IMR-90 (cell line): ENCODE measurements around the gene MYADML2. TPM values are rescaled to one million over a fixed set of nuclear protein-coding genes. Genes with fewer than 3 reads are reported as not detected.

ENCODE experiments used
- ATAC-seq: fragments of 200-7000 bp; cut with Tn5 transposase; 2 replicates; pipeline ENCODE4 v1.9.1; 2020; ENCODE audit warnings: low read depth, mild to moderate bottlenecking, moderate library complexity
- BruUV-seq: library from RNA; stranded (reverse); fragments of 400-500 nt; replicated peaks from 2 replicates; lab custom pipeline; 2021; lab: Mats Ljungman, UMichigan
- CTCF ChIA-PET: fragments of 300-600 bp; formaldehyde crosslinking; extraction: SDS; loops from one replicate; lab custom pipeline; 2021; ENCODE audit warnings: antibody characterized with exemption; lab: Yijun Ruan, JAX
- POLR2A ChIA-PET: fragments of 300-600 bp; sonication (Branson Sonifier 250); formaldehyde crosslinking; loops from one replicate; lab custom pipeline; 2022; ENCODE audit warnings: antibody characterized with exemption; ENCODE audit not compliant: unreplicated experiment; lab: Charles Lee
- DNase-seq: peaks from one replicate; pipeline ENCODE4 v3.0.0; 2013
- H2AFZ ChIP-seq: replicated peaks from 2 replicates; pipeline ENCODE3; 2013; ENCODE audit warnings: low read length, mild to moderate bottlenecking; ENCODE audit not compliant: poor library complexity
- H2AK5ac ChIP-seq: 2 replicates; pipeline ENCODE4 v1.6.1; 2013; ENCODE audit warnings: low read depth, low read length, inconsistent platforms
- H2AK9ac ChIP-seq: replicated peaks from 2 replicates; pipeline ENCODE3; 2013; ENCODE audit warnings: mild to moderate bottlenecking, low read depth, low read length, moderate library complexity; ENCODE audit not compliant: poor library complexity
- H2BK120ac ChIP-seq: 2 replicates; pipeline ENCODE4 v1.6.1; 2013; ENCODE audit warnings: low read depth, low read length, inconsistent platforms
- H2BK15ac ChIP-seq: 3 replicates; pipeline ENCODE4 v1.6.1; 2013; ENCODE audit warnings: low read depth, low read length, inconsistent platforms
- H2BK20ac ChIP-seq: 2 replicates; pipeline ENCODE4 v1.6.1; 2013; ENCODE audit warnings: low read depth, mild to moderate bottlenecking, inconsistent platforms, low read length, moderate library complexity
- H2BK5ac ChIP-seq: 2 replicates; pipeline ENCODE4 v1.6.1; 2013; ENCODE audit warnings: mild to moderate bottlenecking, low read depth, low read length, inconsistent platforms; ENCODE audit not compliant: poor library complexity, severe bottlenecking
- H3K14ac ChIP-seq: replicated peaks from 2 replicates; pipeline ENCODE4 v1.6.1; 2013; ENCODE audit warnings: low read depth, low read length, inconsistent platforms
- H3K18ac ChIP-seq: 2 replicates; pipeline ENCODE4 v1.6.1; 2013; ENCODE audit warnings: low read depth, low read length, control low read depth
- H3K23ac ChIP-seq: 2 replicates; pipeline ENCODE4 v1.6.1; 2013; ENCODE audit warnings: low read depth, low read length, inconsistent platforms
- H3K27ac ChIP-seq: 2 replicates; pipeline ENCODE4 v1.5.1; 2013; ENCODE audit warnings: mild to moderate bottlenecking, control low read depth, low read length; ENCODE audit not compliant: insufficient read depth
- H3K27me3 ChIP-seq: 2 replicates; pipeline ENCODE4 v1.6.1; 2013; ENCODE audit warnings: low read length; ENCODE audit not compliant: control insufficient read depth, insufficient read depth
- H3K36me3 ChIP-seq: 2 replicates; pipeline ENCODE4 v1.6.1; 2013; ENCODE audit warnings: low read length, mixed read lengths; ENCODE audit not compliant: control insufficient read depth, insufficient read depth
- H3K4ac ChIP-seq: 2 replicates; pipeline ENCODE4 v1.6.1; 2013; ENCODE audit warnings: low read depth, low read length, inconsistent platforms
- H3K4me1 ChIP-seq: 2 replicates; pipeline ENCODE4 v1.6.1; 2013; ENCODE audit warnings: low read length, mixed read lengths; ENCODE audit not compliant: control insufficient read depth, insufficient read depth
- H3K4me2 ChIP-seq: 2 replicates; pipeline ENCODE4 v1.6.1; 2013; ENCODE audit warnings: low read depth, mild to moderate bottlenecking, control low read depth, low read length, moderate library complexity
- H3K4me3 ChIP-seq: 2 replicates; pipeline ENCODE4 v1.5.1; 2013; ENCODE audit warnings: low read depth, mild to moderate bottlenecking, control low read depth, low read length, moderate library complexity; ENCODE audit not compliant: insufficient read depth
- H3K56ac ChIP-seq: 2 replicates; pipeline ENCODE4 v1.6.1; 2013; ENCODE audit warnings: low read length, inconsistent platforms; ENCODE audit not compliant: insufficient read depth; ENCODE audit errors: extremely low read depth
- H3K79me1 ChIP-seq, 2 experiments: 2 replicates each; pipeline ENCODE4 v1.6.1; 2013; ENCODE audit warnings: low read length in 2 of 2, inconsistent platforms in 1 of 2, low read depth in 1 of 2
- H3K9ac ChIP-seq: 2 replicates; pipeline ENCODE4 v1.6.1; 2013; ENCODE audit warnings: low read depth, low read length, control low read depth
- H3K9me1 ChIP-seq: 2 replicates; pipeline ENCODE4 v1.6.1; 2013; ENCODE audit warnings: low read length, inconsistent platforms; ENCODE audit not compliant: insufficient read depth
- H3K9me3 ChIP-seq: 2 replicates; pipeline ENCODE4 v1.6.1; 2013; ENCODE audit warnings: low read length; ENCODE audit not compliant: control insufficient read depth, insufficient read depth
- H4K20me1 ChIP-seq: 2 replicates; pipeline ENCODE4 v1.6.1; 2013; ENCODE audit warnings: low read length, inconsistent platforms; ENCODE audit not compliant: insufficient read depth
- H4K5ac ChIP-seq: 2 replicates; pipeline ENCODE4 v1.6.1; 2013; ENCODE audit warnings: mild to moderate bottlenecking, low read depth, low read length, control low read depth
- H4K8ac ChIP-seq, 2 experiments: 2 replicates each; pipeline ENCODE4 v1.6.1; 2013; ENCODE audit warnings: low read depth in 2 of 2, low read length in 2 of 2, control low read depth in 1 of 2, inconsistent platforms in 1 of 2
- H4K91ac ChIP-seq: 2 replicates; pipeline ENCODE4 v1.6.1; 2013; ENCODE audit warnings: low read depth, low read length, inconsistent platforms; ENCODE audit not compliant: insufficient read depth
- CEBPB ChIP-seq: IDR thresholded peaks from 2 replicates; pipeline ENCODE4 v1.6.1; 2012; ENCODE audit warnings: low read depth, low read length, improper control_type of control experiment
- CHD1 ChIP-seq: IDR thresholded peaks from 2 replicates; pipeline ENCODE4 v1.6.1; 2012; ENCODE audit warnings: low read depth, low read length, improper control_type of control experiment
- ELK1 ChIP-seq: fragments of 150-350 bp; IDR thresholded peaks from 2 replicates; pipeline ENCODE4 v1.6.1; 2016; ENCODE audit warnings: low read depth, mild to moderate bottlenecking, low read length, moderate library complexity, borderline replicate concordance
- FOS ChIP-seq: fragments of 150-350 bp; IDR thresholded peaks from 2 replicates; pipeline ENCODE4 v1.6.1; 2016; ENCODE audit warnings: low read depth, low read length
- MAZ ChIP-seq: IDR thresholded peaks from 2 replicates; pipeline ENCODE4 v1.6.1; 2012; ENCODE audit warnings: low read depth, mild to moderate bottlenecking, low read length, improper control_type of control experiment, moderate library complexity, borderline replicate concordance
- NFE2L2 ChIP-seq: fragments of 150-350 bp; IDR thresholded peaks from 2 replicates; pipeline ENCODE4 v1.6.1; 2016; ENCODE audit warnings: low read depth, mild to moderate bottlenecking, low read length
- POLR2A ChIP-seq: IDR thresholded peaks from 2 replicates; pipeline ENCODE4 v1.6.1; 2012; ENCODE audit warnings: mild to moderate bottlenecking, low read depth, low read length
- RAD21 ChIP-seq: IDR thresholded peaks from 2 replicates; pipeline ENCODE4 v1.6.1; 2012; ENCODE audit warnings: low read length, improper control_type of control experiment
- RCOR1 ChIP-seq: IDR thresholded peaks from 2 replicates; pipeline ENCODE4 v1.6.1; 2012; ENCODE audit warnings: mild to moderate bottlenecking, low read length, improper control_type of control experiment; ENCODE audit not compliant: insufficient replicate concordance
- SMC3 ChIP-seq: fragments of 150-350 bp; IDR thresholded peaks from 2 replicates; pipeline ENCODE4 v1.6.1; 2016; ENCODE audit warnings: low read depth, mild to moderate bottlenecking, antibody characterized with exemption, low read length, moderate library complexity
- WGBS, 2 experiments: methylation state at CpG; one replicate each; pipeline versions ENCODE4 v1.1.5 to v1.1.7; 2013; ENCODE audit warnings: missing lambda C conversion rate in 2 of 2; ENCODE audit not compliant: insufficient read length in 1 of 2; ENCODE audit errors: extremely low coverage in 2 of 2; 5-methylcytosine and 5-hydroxymethylcytosine counted together
- dilution Hi-C: fragments of 300-500 bp; cut with HindIII; formaldehyde crosslinking; loops from one replicate; pipeline ENCODE4 v1.14.3; 2018; ENCODE audit warnings: low sequenced_read_pairs; ENCODE audit not compliant: unreplicated experiment
- in situ Hi-C: fragments of 300-500 bp; cut with MboI; formaldehyde crosslinking; loops from 3 replicates; pipeline ENCODE4 v1.14.3; 2019; ENCODE audit warnings: low sequenced_read_pairs, inconsistent platforms, mixed read lengths
- intact Hi-C: fragments of 100-400 bp; cut with micrococcal nuclease; formaldehyde crosslinking; loops from 2 replicates; pipeline ENCODE4 v1.10.0; 2022
- polyA plus RNA-seq, 3 experiments: library from polyadenylated mRNA; depleted of rRNA; stranded (reverse); fragments of >200 nt; gene quantifications; 2 replicates each; pipeline ENCODE4 v1.2.3, GENCODE V29; 2012; ENCODE audit warnings: low replicate concordance in 1 of 3
- total RNA-seq: library from RNA; depleted of rRNA; stranded (reverse); fragments of >200 nt; gene quantifications from 2 replicates; pipeline ENCODE4 v1.2.3, GENCODE V29; 2012
- TF ChIP-seq, protein P1 (sequence below): conservative IDR thresholded peaks from 2 replicates; pipeline ENCODE4 v1.5.1; 2012; ENCODE audit warnings: mild to moderate bottlenecking, low read depth, low read length, improper control_type of control experiment

MYADML2 gene
- total and polyA plus RNA-seq, 2 of the 4 experiments (the other 2 are of a cell fraction), result not detected

GRCh38 chr17:81947189-81947588 is at the start of gene MYADML2 (continued):
- TF ChIP-seq, protein P1, sequence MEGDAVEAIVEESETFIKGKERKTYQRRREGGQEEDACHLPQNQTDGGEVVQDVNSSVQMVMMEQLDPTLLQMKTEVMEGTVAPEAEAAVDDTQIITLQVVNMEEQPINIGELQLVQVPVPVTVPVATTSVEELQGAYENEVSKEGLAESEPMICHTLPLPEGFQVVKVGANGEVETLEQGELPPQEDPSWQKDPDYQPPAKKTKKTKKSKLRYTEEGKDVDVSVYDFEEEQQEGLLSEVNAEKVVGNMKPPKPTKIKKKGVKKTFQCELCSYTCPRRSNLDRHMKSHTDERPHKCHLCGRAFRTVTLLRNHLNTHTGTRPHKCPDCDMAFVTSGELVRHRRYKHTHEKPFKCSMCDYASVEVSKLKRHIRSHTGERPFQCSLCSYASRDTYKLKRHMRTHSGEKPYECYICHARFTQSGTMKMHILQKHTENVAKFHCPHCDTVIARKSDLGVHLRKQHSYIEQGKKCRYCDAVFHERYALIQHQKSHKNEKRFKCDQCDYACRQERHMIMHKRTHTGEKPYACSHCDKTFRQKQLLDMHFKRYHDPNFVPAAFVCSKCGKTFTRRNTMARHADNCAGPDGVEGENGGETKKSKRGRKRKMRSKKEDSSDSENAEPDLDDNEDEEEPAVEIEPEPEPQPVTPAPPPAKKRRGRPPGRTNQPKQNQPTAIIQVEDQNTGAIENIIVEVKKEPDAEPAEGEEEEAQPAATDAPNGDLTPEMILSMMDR, result no peak
- TF ChIP-seq NFE2L2, result no peak

DNA sequence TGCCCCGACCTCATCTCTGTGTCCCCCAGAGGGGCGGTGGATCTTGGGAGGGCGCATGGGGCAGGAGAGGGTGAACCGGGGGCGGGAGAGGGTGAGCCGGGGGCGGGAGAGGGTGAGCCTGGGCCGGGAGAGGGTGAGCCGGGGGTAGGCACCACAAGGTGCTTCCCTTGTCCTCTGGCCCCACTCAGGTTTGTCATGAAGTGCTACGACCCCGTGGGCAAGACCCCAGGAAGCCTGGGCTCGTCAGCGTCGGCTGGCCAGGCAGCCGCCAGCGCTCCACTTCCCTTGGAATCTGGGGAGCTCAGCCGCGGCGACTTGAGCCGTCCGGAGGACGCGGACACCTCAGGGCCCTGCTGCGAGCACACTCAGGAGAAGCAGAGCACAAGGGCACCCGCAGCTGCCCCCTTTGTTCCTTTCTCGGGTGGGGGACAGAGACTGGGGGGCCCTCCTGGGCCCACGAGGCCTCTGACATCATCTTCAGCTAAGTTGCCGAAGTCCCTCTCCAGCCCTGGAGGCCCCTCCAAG is 49.3 kb upstream of the MYADML2 start:
- H2BK15ac ChIP-seq, result no peak overlapping the region
- H2BK120ac ChIP-seq, result no peak overlapping the region
- H3K9me3 ChIP-seq, result no peaks in the 10 kb centered on the region
- H3K27ac ChIP-seq, result no peak overlapping the region
- no peak overlapping the region for H2BK5ac ChIP-seq
- ChIA-PET POLR2A (no interaction called here), CTCF (no interaction called here)
- peaks cover 6% of the 10 kb centered on the region for H4K20me1 ChIP-seq
- no peak overlapping the region for H4K5ac ChIP-seq
- no peak overlapping the region for H2AK5ac ChIP-seq
- intact Hi-C loops (no loop called here), dilution Hi-C loops (no loop called here), in situ Hi-C loops (no loop called here)
- H3K27me3 ChIP-seq, result no peaks in the 10 kb centered on the region
- no peak overlapping the region for H3K23ac ChIP-seq
- no peak overlapping the region for H3K9ac ChIP-seq
- H3K56ac ChIP-seq, result no peak overlapping the region
- H3K14ac ChIP-seq, result no peak overlapping the region
- H3K79me1 ChIP-seq, result peaks cover 9 to 15% of the 10 kb centered on the region in 2 experiments; a peak in 3 of 4 replicates
- no peak overlapping the region for H2AK9ac ChIP-seq
- WGBS, 2 experiments, result 86% methylated on average over 12 of the region's 28 CpGs; no CpG with 5 or more reads in 1 of the 2 experiments
- H4K8ac ChIP-seq, result no peak overlapping the region
- no peak overlapping the region for H2BK20ac ChIP-seq
- ATAC-seq (no peak), DNase-seq (no peak)
- no peak overlapping the region for H3K4ac ChIP-seq
- no TSS peak for BruUV-seq
- H3K4me2 ChIP-seq, result no peak overlapping the region
- H3K9me1 ChIP-seq, result no peaks in the 10 kb centered on the region
- H3K18ac ChIP-seq, result no peak overlapping the region
- H3K4me1 ChIP-seq, result peaks cover 12% of the 10 kb centered on the region
- H3K4me3 ChIP-seq, result no peak overlapping the region
- H4K91ac ChIP-seq, result no peak overlapping the region
- no peak overlapping the region for H2AFZ ChIP-seq
- peaks cover 8% of the 10 kb centered on the region; the same call in 1 of the 2 replicates for H3K36me3 ChIP-seq
- TF ChIP-seq POLR2A, result no peak
- TF ChIP-seq NFE2L2, result no peak
- no peak for TF ChIP-seq SMC3
- no peak for TF ChIP-seq CHD1
- TF ChIP-seq, protein P1, result no peak
- no peak for TF ChIP-seq MAZ
- no peak for TF ChIP-seq CEBPB
- TF ChIP-seq RAD21, result no peak
- TF ChIP-seq RCOR1, result no peak
- TF ChIP-seq FOS, result no peak
- TF ChIP-seq ELK1, result no peak
